H1 (cell line): ENCODE data around the gene SUPT20HL1. TPM values are rescaled to one million over a fixed set of nuclear protein-coding genes. Genes with fewer than 3 reads are reported as not detected.

Experiments used
- CBX5 ChIP-seq: fragments of 300-800, 300-1000 bp; sonication (generic); IDR thresholded peaks from 2 replicates; pipeline ENCODE4 v1.7.1; 2016; ENCODE audit warnings: antibody characterized with exemption, low read length, low read depth
- CHD7 ChIP-seq: fragments of 300-600 bp; sonication (generic); IDR thresholded peaks from 2 replicates; pipeline ENCODE4 v1.7.1; 2012; ENCODE audit warnings: low read length, moderate library complexity, mild to moderate bottlenecking, inconsistent platforms; ENCODE audit not compliant: insufficient replicate concordance
- JUND ChIP-seq: IDR thresholded peaks from 2 replicates; pipeline ENCODE4 v1.6.1; 2011; ENCODE audit warnings: mild to moderate bottlenecking, improper control_type of control experiment, low read length
- KDM1A ChIP-seq: fragments of 200-600, 300-600 bp; sonication (generic); IDR thresholded peaks from 2 replicates; pipeline ENCODE4 v1.7.1; 2016; ENCODE audit warnings: mild to moderate bottlenecking, low read length, borderline replicate concordance
- KDM5A ChIP-seq: fragments of 200-600 bp; IDR thresholded peaks from 2 replicates; pipeline ENCODE4 v1.7.1; 2012; ENCODE audit warnings: mild to moderate bottlenecking, low read length, inconsistent platforms, mixed read lengths
- PHF8 ChIP-seq: fragments of 200-600 bp; sonication (generic); conservative IDR thresholded peaks from 2 replicates; pipeline ENCODE4 v1.7.1; 2012; ENCODE audit warnings: low read depth, mild to moderate bottlenecking, inconsistent platforms, low read length, moderate library complexity
- SIX5 ChIP-seq: IDR thresholded peaks from 2 replicates; pipeline ENCODE4 v1.6.1; 2011; ENCODE audit warnings: mild to moderate bottlenecking, low read depth, low read length
- SRF ChIP-seq: IDR thresholded peaks from 2 replicates; pipeline ENCODE4 v1.6.1; 2011; ENCODE audit warnings: mild to moderate bottlenecking, low read depth, low read length, moderate library complexity
- TEAD4 ChIP-seq: IDR thresholded peaks from 2 replicates; pipeline ENCODE4 v1.6.1; 2012; ENCODE audit warnings: low read depth, low read length, inconsistent platforms, mixed read lengths
- polyA plus RNA-seq, 7 experiments: library from polyadenylated mRNA; depleted of rRNA in 3 of 7; stranded (reverse) in 5 of 7; unstranded in 2 of 7; fragments of >200 nt in 5 of 7; fragments of 200-250 nt in 2 of 7; gene quantifications; 1 replicate in 5 of 7; 2 replicates in 1 of 7; 4 replicates in 1 of 7; pipeline versions ENCODE4 v1.2.1 to v1.2.3, GENCODE V29; 2011 to 2013; ENCODE audit warnings: missing spikeins in 2 of 7, mixed read lengths in 2 of 7
- total RNA-seq: library from RNA; stranded (reverse); fragmentation: NEBNext Ultra II Directional; extraction: Animal tissue kit (Norgen Biotek cat#: 25700); gene quantifications from 2 replicates; pipeline ENCODE4 v1.2.1, GENCODE V29; 2021

Gene SUPT20HL1
- total and polyA plus RNA-seq, 2 of the 8 experiments (the other 6 are each of a cell fraction or from before 2014, with no cell fraction given): not detected

- TF ChIP-seq CHD7: no peak
- no peak for TF ChIP-seq CBX5
- TF ChIP-seq KDM1A: no peak
- no peak for TF ChIP-seq SRF
- no peak for TF ChIP-seq PHF8
- TF ChIP-seq TEAD4: no peak
- TF ChIP-seq SIX5: no peak
- TF ChIP-seq KDM5A: no peak
- no peak for TF ChIP-seq JUND
Observed at GRCh38 chrX:24321741-24322395, 38.6 kb upstream of the SUPT20HL1 start (continued).
